HG02678 (cell line): ENCODE results near the gene PPP2R3C.
"Not testable (repeated sequence)": the region's sequence is repeated elsewhere in the genome, so short reads cannot be mapped to it uniquely, and the experiment has no call there.

Source experiments
- ATAC-seq: cut with Tn5 transposase; IDR thresholded peaks from one replicate; pipeline ENCODE4 v1.9.1; 2021; ENCODE audit warnings: mild to moderate bottlenecking, moderate library complexity; ENCODE audit not compliant: unreplicated experiment

PPP2R3C gene

DNA sequence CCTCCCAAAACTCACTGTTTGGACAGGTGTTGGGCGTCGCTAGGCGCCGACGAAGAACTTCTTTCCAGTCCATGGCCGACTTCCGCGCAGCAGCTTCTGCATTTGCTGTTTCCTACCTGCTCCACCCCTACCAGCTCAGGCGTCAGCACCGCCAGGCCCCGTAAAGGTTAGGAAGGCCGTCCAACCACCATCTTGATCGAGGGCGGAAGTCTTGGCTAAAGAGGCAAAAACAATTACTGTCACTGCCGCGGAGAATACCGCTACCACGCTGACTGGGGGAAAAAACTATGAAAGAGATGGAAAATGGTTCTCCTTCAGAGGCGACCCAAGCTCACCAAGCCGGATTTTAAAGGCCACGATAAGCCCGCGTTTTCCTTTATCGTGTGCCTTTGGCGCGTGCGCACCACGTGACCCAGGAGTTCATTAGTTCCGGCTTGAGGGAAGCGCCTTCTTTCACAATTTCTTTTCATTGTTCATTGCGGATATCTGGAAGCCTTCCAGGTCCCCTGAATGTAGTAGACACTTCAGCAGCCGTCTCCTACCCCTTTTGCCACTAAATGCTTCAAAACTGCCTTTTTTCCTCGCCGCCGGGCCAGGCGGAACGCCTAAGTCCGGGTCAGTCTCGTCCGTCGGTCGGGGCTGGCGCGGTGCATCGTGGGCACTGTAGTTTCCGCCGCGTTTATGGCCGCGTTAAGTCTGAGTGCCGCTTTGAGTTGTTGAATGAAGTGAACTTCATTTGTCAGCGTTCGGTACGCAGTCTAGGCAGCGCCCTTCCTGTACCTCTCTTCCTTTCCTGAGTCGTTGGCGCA is at the start of gene PPP2R3C, which contains the start of gene PRORP:
Gene PPP2R3C (minus strand): TSS at position 104 of the 809 bp plus-strand sequence. CDS start 31 bp downstream, at position 73.
Gene PRORP (plus strand): TSS at position 666 of the 809 bp plus-strand sequence. CDS start 694 bp downstream, outside the sequence.
- peak; percentile 84 for ATAC-seq

DNA sequence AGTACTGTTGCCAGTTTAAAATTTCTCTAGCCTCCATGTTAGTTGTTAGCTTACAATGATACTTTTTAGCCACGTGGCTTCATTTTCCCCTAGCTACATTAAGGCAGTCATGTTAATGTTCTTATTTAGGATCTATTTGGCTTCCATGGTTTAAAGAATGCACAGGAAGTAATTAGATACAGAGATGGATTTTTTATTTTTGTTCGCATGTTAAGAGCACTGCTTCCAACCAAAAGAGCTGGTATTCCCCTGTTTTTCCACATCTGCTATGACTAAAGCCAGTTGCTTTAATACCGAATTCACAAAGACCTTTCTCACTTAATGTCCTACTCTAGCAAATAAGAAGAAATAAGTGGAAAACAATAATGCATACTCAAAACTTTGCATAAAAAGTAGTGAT is 45.7 kb upstream of the PPP2R3C start:
- ATAC-seq = no peak

DNA sequence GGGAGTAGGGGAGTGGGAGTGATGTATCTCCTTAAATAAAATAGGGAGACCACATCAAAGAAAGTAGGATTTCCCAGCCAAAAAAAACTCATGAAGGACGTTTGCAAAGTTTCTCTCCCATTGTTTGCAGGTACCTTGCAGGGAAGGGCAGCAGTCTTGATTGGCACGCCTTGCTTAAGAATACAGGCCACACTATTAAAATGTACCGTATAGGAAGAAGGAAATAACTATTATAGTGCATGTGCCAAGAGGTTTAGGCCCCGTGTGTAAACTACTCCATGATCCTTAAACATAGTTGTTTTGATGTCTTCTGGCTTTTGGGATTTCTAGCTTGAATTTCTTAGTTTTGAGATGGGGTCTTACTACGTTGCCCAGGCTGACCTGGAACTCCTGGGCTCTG is 43.1 kb upstream of the PPP2R3C start:
- ATAC-seq = no peak

DNA sequence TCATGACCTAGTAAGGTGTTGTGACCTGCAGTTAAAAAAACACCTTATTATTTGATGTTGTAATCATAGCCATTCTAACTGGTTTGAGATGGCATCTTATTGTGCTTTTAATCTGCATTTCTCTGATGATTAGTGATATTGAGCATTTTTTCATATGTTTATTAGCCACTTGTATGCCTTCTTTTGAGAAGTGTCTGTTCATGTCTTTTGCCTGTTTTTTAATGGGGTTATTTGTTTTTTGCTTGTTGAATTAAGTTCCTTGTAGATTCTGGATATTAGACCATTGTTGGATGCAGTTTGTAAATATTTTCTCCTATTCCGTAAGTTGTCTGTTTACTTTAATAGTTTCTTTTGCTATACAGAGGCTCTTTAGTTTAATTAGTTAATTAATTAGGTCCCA is 41.6 kb upstream of the PPP2R3C start:
- ATAC-seq = no peak

DNA sequence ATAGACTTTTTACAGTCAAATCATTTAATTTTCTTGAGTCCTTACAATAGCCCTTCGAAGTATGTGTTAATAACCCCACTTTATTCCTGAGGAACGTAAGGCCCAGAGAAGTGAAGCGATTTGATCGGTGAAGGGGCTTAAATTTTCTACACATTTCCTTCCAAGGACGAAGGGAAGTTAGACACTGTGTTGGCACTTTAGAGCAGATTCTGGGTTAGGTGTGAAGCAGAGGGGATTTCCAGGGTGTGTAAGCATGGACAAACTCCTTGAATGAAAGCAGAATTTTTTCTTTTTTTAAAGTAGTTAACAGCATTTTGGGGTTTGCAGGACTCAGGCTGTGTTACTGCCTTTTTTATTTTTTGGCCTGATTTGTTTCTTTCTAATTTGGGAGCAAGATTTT is 39.4 kb upstream of the PPP2R3C start:
- ATAC-seq = no peak

DNA sequence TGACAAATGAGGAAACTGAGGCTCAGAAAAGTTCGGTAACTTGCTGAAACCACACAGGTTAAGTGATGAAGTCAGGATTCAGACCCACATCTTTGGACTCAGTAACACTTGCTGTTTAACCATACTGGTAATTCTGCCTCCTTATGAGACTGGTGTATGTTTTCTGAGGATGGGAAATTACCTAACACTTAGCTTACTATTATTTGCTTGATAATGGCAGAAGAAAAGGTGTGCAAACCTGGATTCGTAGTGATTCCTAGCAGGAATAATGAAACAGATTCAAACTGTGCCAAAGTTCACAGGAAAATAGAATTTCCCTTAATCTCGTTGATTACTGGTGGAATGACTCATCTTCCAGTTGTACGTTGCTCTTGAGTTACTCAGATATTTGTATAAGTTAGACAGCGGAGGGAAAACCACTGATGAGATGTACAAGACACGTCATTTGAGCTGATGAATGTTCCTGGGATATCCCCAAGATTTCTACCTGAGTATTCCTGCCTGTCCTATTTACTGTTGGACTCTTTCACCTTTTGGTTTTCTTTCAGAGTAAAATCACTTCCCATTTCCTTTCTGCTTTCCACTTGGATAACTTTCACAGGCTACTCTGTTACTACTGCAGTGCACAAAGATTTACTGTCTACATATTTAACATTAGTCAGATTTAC is 38.1 kb upstream of the PPP2R3C start:
- no peak for ATAC-seq

DNA sequence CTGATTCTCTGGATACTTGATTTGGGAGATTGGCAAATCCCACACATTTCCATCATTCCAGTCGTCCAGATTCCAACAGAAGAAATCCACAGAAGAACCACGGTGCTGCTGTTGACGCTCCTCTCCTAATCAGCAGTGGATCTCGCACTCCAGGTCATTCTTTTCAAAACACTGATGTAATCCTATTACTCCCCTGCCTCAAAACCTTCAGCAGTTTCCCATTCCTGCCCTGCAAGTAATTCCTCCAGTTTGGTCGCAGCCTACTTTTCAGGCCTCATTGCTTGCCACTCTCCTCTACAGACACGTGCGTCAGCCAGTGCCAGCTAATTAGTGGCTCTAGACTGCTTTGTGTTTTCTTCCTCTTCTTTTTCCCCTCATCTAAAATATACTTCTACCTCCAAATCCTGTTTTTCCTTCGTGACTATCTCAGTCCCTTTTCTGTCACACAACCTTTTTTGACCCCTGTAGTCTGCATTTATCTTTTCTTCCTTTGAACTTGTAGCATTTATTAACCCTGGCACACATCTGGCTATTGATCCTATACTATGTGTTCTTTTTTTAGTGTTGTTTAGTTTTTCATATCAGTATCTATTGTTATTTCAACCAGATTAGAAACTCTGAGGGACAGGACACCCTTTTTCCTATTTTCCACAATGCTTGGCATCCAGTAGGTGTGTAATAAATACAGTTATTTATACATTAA is 37.3 kb upstream of the PPP2R3C start:
- ATAC-seq = no peak

DNA sequence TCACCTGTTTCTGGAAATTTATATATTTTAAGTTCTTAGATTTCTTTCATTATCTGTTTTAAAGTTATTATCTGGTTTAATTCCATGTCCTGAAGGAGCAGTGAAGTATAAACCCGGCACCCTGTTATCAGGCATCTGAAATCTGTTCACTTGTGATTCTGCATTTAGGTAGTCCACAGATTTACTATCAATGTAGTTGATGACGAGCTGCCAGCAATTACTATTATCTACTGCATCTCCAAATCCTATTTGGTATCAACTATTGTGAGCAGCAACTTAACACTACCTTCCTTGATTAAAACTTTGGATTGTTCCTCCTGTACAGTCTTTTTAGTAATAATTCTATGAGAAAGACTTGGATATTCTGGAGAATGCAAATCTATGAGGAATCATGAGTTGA is 36.7 kb upstream of the PPP2R3C start:
- ATAC-seq = no peak

DNA sequence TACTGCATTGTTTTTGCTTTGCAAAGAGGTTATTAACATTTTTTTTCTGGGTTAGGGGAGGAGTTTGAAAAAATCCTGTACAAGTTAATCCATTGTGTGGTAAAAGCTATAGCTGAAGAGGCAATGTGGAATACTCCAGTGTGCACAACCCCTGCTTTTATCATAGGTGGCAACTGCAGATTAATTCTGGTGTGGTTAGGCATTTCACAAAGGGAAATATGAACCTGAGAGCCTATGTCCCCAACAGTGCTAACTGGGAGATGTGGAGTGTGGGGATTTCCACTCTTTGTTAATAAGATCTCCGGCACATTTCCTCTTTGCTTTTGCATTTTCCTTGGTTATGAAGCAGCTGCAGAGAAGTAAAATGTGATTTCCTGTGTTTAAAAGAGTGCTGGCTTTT is 34.2 kb upstream of the PPP2R3C start:
- no peak for ATAC-seq

DNA sequence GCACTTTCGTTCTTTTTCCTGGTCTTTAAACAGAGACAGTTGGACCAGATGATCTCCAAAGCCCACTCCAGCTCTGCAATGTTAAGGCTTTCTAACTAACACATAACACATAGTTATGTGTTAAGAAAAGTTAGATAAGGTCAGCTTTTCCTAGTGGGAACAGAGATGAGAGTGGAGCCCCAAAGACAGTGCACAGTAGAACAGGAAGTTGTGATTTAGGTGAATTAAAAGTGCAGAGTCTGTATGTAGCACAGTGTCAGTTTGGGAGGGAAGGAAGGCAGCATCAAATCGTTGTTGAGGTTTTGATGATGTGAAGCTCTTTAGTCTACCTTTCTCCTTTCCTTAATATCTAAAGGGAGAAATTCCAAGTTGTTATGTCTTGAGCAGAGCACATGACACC is 32.2 kb upstream of the PPP2R3C start:
- ATAC-seq = no peak

DNA sequence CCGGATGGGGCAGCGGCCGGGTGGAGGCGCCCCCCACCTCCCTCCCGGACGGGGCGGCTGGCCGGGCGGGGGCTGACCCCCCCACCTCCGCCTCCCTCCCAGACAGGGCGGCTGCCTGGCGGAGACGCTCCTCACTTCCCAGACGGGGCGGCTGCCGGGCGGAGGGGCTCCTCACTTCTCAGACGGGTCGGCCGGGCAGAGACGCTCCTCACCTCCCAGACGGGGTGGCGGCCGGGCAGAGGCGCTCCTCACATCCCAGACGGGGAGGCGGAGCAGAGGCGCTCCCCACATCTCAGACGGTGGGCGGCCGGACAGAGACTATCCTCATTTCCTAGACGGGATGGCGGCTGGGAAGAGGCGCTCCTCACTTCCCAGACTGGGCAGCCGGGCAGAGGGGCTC is 30.7 kb upstream of the PPP2R3C start:
- not testable (repeated sequence) for ATAC-seq

DNA sequence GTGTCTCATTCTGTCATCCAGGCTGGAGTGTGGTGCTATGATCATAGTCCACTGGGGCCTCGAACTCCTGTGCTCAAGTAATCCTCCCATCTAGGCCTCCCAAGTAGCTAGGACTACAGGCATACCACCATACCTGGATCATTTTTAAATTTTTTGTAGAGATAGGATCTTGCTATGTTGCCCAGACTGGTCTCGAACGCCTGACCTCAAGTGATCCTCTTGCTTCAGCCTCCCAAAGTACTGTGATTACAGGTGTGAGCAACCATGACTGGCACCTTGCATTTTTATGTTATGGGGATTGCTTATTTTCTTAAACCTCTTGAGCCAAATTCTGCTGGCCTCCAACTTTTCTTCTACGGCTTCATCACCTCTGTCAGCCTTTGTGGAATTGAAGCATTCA is 27.4 kb upstream of the PPP2R3C start:
- ATAC-seq = no peak

DNA sequence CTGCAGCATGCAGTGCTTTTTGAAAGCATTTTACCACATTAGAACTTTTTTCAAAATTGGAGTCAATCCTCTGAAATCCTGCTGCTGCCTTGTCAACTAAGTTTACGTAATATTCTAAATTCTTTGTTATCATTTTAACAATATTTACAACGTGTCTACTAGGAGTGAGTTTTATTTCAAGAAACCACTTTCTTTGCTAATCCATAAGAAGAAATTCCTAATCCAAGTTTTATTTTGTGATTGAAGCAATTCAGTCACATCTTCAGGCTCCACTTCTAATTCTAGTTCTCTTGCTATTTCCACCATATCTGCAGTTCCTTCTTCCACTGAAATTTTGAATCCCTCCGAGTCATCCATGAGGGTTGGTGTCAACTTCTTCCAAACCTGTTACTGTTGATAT is 25.9 kb upstream of the PPP2R3C start:
- no peak for ATAC-seq

DNA sequence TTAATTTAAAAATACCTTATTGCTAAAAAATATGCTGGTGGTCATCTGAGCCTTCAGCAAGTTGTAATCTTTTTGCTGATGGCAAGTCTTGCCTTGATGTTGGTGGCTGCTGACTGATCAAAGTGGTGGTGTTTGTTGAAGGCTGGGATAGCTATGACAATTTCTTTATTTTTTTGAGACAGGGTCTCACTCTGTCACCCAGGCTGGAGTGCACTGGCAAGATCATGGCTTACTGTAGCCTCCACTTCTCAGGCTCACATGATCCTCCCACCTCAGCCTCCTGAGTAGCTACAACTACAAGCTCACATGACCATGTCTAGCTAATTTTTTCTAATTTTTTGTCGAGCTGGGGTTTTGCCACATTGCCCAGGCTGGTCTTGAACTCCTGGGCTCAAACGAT is 25.4 kb upstream of the PPP2R3C start:
- no peak for ATAC-seq

DNA sequence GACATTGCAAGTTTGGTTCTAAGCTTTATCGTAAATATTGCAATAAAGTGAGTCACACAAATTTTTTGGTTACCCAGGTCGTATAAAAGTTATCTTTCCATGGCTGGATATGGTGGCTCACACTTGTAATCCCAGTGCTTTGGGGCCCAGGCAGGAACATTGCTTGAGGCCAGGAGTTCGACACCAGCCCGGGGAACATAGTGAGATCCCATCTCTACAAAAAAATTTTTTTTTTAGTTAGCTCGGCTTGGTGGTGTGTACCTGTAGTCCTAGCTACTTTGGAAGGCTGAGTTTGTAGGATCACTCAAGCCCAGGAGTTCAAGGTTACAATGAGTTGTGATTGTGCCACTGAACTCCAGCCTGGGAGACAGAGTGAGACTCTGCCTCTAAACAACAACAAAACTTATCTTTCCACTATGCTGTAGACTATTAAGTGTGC is 24.9 kb upstream of the PPP2R3C start:
- no peak for ATAC-seq

DNA sequence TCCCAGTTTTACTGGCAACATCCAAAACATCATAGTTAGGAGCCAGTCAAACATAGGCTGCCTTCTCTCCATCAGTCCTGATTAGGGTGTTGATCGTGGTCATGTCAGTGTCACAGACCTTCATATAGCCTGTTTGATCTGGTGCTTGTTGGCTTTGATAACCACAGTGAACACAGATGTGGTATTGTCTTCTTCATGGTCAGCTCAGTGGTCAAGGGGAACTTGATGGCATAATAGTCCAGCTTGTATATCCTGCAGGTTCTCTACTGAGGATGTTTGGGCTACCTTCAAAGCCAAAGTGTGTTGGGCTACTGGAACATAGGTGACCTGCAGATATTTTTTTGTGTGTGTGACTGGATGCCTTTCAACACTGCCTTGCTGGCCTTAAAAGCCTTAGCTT is 22.2 kb upstream of the PPP2R3C start:
- no peak for ATAC-seq

DNA sequence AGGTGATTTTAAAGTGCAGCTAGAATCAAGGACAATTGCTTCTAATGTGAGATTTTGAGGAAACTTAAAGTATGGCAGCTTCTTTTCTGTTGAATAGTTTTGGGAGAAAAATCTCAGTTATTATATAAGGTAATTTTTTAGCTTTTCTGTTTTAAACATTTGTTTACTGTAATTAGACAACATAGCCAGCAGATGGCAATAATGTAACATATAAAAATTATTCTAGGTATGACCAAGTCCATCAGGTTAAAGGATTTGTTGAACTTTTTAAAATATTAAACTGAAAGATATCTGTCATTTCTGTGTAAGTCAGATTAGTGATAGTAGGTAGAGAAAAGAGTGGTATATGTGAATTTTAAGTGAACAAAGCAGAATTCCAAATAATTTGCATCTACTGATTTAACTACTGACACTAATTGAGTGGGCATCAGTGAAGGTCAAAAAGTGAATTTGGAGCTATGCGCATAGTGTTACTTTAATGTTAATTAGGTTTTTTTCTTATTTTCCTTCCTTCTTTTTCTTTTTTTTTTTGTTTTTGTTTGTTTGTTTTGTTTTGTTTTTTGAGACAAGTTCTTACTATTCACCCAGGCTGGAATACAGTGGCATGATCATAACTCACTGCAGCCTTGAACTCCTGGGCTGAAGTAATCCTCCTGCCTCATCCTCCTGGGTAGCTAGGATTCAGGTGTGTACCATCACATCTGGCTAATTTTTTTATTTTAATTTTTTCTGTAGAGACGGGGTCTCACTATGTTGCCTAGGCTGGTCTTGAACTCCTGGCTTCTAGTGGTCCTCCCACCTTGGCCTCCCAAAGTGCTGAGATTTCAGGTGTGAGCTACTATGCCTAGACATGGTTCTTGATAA is 19.2 kb upstream of the PPP2R3C start:
- no peak for ATAC-seq

DNA sequence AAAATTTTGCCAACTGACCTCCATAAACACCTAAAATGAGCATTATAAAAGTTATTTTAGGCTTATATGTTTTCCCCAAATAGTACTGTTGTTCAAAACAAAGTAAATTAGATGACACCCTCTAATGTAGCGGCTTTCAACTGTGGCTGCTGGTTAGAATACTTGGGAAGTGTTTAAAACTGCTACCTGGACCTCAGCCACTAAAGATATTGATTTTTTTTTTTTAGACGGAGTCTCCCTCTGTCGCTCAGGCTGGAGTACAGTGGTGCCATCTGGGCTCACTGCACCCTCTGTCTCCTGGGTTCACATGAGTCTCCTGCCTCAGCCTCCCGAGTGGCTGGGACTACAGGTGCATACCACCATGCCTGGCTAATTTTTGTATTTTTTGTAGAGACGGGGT is 16.8 kb upstream of the PPP2R3C start:
- ATAC-seq = no peak

DNA sequence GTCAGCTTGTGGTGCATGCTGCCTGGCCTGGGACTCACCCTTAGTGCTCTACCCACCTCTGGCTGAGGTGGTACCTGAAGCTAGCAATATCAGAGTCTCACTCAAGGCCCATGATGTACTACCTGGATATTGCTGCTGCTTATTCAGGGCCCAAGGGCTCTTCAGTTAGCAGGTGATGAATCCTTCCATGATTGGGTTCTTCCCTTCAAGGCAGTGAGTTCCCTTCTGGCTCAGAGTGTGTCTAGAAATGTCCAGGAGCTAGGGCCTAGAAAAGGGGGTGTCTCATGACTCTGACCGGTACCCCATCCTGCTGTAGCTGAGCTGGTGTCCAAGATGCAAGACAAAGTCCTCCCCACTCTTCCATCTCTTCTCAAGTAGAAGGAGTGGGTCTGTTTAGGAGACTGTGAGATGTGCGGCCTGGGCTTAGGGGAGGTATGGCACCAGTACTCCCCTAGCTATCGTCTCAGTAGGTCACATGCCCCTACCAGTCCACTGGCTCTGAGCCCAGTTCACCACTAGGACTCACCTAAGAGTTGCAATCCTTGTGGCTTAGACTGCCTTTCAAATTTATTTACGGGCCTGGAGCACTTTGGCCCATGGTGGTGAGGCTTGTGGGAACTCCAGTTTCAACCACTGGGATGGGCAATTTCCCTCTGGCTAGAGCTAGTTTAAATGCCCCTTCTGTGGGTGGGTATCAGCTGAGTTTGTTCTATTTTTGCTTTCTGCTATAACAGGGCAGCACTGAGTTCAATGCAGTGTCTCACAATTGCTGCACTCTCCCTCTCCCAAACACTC is 12.7 kb upstream of the PPP2R3C start:
- ATAC-seq = no peak
